GM23338 (cell line): ENCODE results near the gene AKR1C2.
"Not testable (repeated sequence)": the region's sequence is repeated elsewhere in the genome, so short reads cannot be mapped to it uniquely, and the experiment has no call there.

Experiments
- CREB1 ChIP-seq: fragments of 250-450 bp; sonication (Bioruptor Pico); IDR thresholded peaks from 2 replicates; pipeline ENCODE4 v1.5.0; 2020; ENCODE audit warnings: low read depth, mild to moderate bottlenecking, moderate library complexity
- CTCF ChIP-seq, 2 experiments: fragments of 200-600 bp in 1 of 2; sonication (generic) in 1 of 2; conservative IDR thresholded peaks; 2 replicates each; pipeline versions ENCODE4 v1.5.1 to v1.6.1; 2016 to 2017; ENCODE audit warnings: antibody characterized with exemption in 2 of 2, low read depth in 2 of 2, mild to moderate bottlenecking in 2 of 2, moderate library complexity in 1 of 2
- ETS1 ChIP-seq: IDR thresholded peaks from 2 replicates; pipeline ENCODE4 v1.6.1; 2016; ENCODE audit warnings: antibody characterized with exemption
- EZH2 ChIP-seq: fragments of 200-600 bp; sonication (generic); IDR thresholded peaks from one replicate; pipeline ENCODE4 v1.8.0; 2017; ENCODE audit warnings: antibody characterized with exemption, mild to moderate bottlenecking, low read depth; ENCODE audit not compliant: unreplicated experiment
- JUNB ChIP-seq: IDR thresholded peaks from one replicate; pipeline ENCODE4 v1.6.1; 2016; ENCODE audit warnings: antibody characterized with exemption; ENCODE audit not compliant: unreplicated experiment
- REST ChIP-seq: IDR thresholded peaks from one replicate; pipeline ENCODE4 v1.6.1; 2018; ENCODE audit warnings: antibody characterized with exemption; ENCODE audit not compliant: unreplicated experiment

GRCh38 chr10:5004030-5004385 lies 351 bp upstream of the AKR1C2 start:
- TF ChIP-seq CTCF (conservative IDR thresholded peaks at IDR 0.05; ENCODE audit: low read depth in 2 of 2); CREB1 (CRISPR knock-in tag); EZH2; JUNB; ETS1; REST: not testable (repeated sequence)
